Stimulated activated CD4-positive, alpha-beta T cell treated with anti-CD3 and anti-CD28 coated beads, Interleukin-1b, Interleukin-23, amount 100 ng/mL, for 24 hours (primary cell): ENCODE results near the gene PRR12.
"Not testable (repeated sequence)": the region's sequence is repeated elsewhere in the genome, so short reads cannot be mapped to it uniquely, and the experiment has no call there.

Source experiments
- DNase-seq, 4 experiments: peaks; one replicate each; pipeline ENCODE4 v3.0.0-alpha.2; 2020; ENCODE audit warnings: low read depth in 4 of 4, low spot score in 1 of 4

Gene PRR12

GRCh38 chr19:49616532-49616931 is 25.6 kb downstream of the PRR12 start:
- DNase-seq: no peak

- no peak for DNase-seq
Observed at GRCh38 chr19:49616945-49617344, 26.0 kb downstream of the PRR12 start.

GRCh38 chr19:49617860-49618259 is 26.9 kb downstream of the PRR12 start:
- DNase-seq: not testable (repeated sequence)

- DNase-seq: no peak
Observed at GRCh38 chr19:49624967-49625910, 34.3 kb downstream of the PRR12 start.

- DNase-seq: no peak
Observed at GRCh38 chr19:49626226-49626625, 35.2 kb downstream of the PRR12 start.

GRCh38 chr19:49629659-49630058 is 38.7 kb downstream of the PRR12 start:
- DNase-seq: no peak

- no peak for DNase-seq
Observed at GRCh38 chr19:49631014-49631588, 40.1 kb downstream of the PRR12 start.

- no peak for DNase-seq
Observed at GRCh38 chr19:49631610-49632192, 40.7 kb downstream of the PRR12 start.

GRCh38 chr19:49632576-49632975 is 41.6 kb downstream of the PRR12 start:
- no peak for DNase-seq

- not testable (repeated sequence) for DNase-seq
Observed at GRCh38 chr19:49633273-49633672, 42.3 kb downstream of the PRR12 start.

GRCh38 chr19:49635530-49636232 is 44.7 kb downstream of the PRR12 start:
- DNase-seq: no peak

GRCh38 chr19:49636233-49636932 is 45.4 kb downstream of the PRR12 start:
- no peak for DNase-seq

GRCh38 chr19:49637821-49638738 is 47.1 kb downstream of the PRR12 start:
- DNase-seq: no peak

- no peak for DNase-seq
Observed at GRCh38 chr19:49639401-49640112, 48.6 kb downstream of the PRR12 start.

- DNase-seq: peak; percentile 99 to 100 (median 100)
Observed at GRCh38 chr19:49640113-49640898, 49.3 kb downstream of the PRR12 start, which contains the start of gene RRAS. RRAS (minus strand) TSS chr19:49640143; CDS start chr19:49640098, 45 bp downstream.

- DNase-seq: peak; percentile 98 to 99 (median 98)
Observed at GRCh38 chr19:49641688-49642491, 50.9 kb downstream of the PRR12 start, which contains the start of gene SCAF1. SCAF1 (plus strand) TSS chr19:49642209; CDS start chr19:49645027, 2,818 bp downstream.

- no peak for DNase-seq
Observed at GRCh38 chr19:49642492-49643035, 51.6 kb downstream of the PRR12 start.
